ENCODE results near the gene TRDN.

Gene TRDN

DNA sequence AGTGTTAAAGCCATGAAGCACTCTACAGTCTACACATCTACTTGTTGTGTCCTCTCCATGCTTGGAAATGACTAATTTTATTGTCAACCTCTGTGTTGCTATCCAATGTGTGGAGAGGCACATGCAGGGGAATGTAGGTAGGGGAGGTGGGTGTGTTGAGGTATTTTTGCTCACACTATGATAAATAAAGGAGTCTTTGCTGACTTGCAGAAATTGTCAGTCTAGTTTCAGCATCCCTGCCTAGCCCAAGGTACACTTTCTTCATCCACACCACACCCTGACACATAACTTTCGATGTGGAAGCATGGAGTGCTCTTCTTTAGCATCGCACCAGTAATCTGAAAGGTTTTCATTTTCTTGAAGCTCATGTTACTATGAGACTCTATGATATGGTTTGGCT is 264.0 kb downstream of the TRDN start:
- ATAC-seq, result no peak
- TF ChIP-seq ZNF565 (CRISPR knock-in tag; conservative IDR thresholded peaks at IDR 0.05; ENCODE audit: low read depth) (no peak), ZC3H10 (CRISPR knock-in tag; IDR thresholded peaks at IDR 0.05) (no peak), TOX (CRISPR knock-in tag; IDR thresholded peaks at IDR 0.05; ENCODE audit: borderline replicate concordance) (no peak), ESRRG (CRISPR knock-in tag; IDR thresholded peaks at IDR 0.05) (no peak), ZFP3 (CRISPR knock-in tag; IDR thresholded peaks at IDR 0.05) (no peak), TCF4 (CRISPR knock-in tag; IDR thresholded peaks at IDR 0.05; ENCODE audit: borderline replicate concordance) (no peak), OSR1 (CRISPR knock-in tag; IDR thresholded peaks at IDR 0.05) (no peak), ISL1 (CRISPR knock-in tag; IDR thresholded peaks at IDR 0.05) (no peak), CSDC2 (CRISPR knock-in tag; IDR thresholded peaks at IDR 0.05) (no peak), BACH2 (CRISPR knock-in tag; IDR thresholded peaks at IDR 0.05; ENCODE audit: borderline replicate concordance) (no peak), ZFP30 (CRISPR knock-in tag; IDR thresholded peaks at IDR 0.05) (no peak), PPARA (CRISPR knock-in tag; IDR thresholded peaks at IDR 0.05; ENCODE audit: borderline replicate concordance) (no peak), ARNTL (CRISPR knock-in tag; IDR thresholded peaks at IDR 0.05; ENCODE audit: borderline replicate concordance, low read depth) (no peak), GLIS3 (CRISPR knock-in tag; IDR thresholded peaks at IDR 0.05) (no peak), SNAI2 (CRISPR knock-in tag; IDR thresholded peaks at IDR 0.05) (no peak), ZNF70 (CRISPR knock-in tag; IDR thresholded peaks at IDR 0.05) (no peak)
- TF ChIP-seq, protein P1, sequence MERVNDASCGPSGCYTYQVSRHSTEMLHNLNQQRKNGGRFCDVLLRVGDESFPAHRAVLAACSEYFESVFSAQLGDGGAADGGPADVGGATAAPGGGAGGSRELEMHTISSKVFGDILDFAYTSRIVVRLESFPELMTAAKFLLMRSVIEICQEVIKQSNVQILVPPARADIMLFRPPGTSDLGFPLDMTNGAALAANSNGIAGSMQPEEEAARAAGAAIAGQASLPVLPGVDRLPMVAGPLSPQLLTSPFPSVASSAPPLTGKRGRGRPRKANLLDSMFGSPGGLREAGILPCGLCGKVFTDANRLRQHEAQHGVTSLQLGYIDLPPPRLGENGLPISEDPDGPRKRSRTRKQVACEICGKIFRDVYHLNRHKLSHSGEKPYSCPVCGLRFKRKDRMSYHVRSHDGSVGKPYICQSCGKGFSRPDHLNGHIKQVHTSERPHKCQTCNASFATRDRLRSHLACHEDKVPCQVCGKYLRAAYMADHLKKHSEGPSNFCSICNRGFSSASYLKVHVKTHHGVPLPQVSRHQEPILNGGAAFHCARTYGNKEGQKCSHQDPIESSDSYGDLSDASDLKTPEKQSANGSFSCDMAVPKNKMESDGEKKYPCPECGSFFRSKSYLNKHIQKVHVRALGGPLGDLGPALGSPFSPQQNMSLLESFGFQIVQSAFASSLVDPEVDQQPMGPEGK (CRISPR knock-in tag; IDR thresholded peaks at IDR 0.05; ENCODE audit: borderline replicate concordance), result no peak
- TF ChIP-seq, protein P2, sequence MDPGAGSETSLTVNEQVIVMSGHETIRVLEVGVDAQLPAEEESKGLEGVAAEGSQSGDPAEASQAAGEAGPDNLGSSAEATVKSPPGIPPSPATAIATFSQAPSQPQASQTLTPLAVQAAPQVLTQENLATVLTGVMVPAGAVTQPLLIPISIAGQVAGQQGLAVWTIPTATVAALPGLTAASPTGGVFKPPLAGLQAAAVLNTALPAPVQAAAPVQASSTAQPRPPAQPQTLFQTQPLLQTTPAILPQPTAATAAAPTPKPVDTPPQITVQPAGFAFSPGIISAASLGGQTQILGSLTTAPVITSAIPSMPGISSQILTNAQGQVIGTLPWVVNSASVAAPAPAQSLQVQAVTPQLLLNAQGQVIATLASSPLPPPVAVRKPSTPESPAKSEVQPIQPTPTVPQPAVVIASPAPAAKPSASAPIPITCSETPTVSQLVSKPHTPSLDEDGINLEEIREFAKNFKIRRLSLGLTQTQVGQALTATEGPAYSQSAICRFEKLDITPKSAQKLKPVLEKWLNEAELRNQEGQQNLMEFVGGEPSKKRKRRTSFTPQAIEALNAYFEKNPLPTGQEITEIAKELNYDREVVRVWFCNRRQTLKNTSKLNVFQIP (CRISPR knock-in tag; IDR thresholded peaks at IDR 0.05; ENCODE audit: borderline replicate concordance, low read depth), result no peak
- TF ChIP-seq, protein P3, sequence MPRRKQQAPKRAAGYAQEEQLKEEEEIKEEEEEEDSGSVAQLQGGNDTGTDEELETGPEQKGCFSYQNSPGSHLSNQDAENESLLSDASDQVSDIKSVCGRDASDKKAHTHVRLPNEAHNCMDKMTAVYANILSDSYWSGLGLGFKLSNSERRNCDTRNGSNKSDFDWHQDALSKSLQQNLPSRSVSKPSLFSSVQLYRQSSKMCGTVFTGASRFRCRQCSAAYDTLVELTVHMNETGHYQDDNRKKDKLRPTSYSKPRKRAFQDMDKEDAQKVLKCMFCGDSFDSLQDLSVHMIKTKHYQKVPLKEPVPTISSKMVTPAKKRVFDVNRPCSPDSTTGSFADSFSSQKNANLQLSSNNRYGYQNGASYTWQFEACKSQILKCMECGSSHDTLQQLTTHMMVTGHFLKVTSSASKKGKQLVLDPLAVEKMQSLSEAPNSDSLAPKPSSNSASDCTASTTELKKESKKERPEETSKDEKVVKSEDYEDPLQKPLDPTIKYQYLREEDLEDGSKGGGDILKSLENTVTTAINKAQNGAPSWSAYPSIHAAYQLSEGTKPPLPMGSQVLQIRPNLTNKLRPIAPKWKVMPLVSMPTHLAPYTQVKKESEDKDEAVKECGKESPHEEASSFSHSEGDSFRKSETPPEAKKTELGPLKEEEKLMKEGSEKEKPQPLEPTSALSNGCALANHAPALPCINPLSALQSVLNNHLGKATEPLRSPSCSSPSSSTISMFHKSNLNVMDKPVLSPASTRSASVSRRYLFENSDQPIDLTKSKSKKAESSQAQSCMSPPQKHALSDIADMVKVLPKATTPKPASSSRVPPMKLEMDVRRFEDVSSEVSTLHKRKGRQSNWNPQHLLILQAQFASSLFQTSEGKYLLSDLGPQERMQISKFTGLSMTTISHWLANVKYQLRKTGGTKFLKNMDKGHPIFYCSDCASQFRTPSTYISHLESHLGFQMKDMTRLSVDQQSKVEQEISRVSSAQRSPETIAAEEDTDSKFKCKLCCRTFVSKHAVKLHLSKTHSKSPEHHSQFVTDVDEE (CRISPR knock-in tag; IDR thresholded peaks at IDR 0.05), result no peak
- TF ChIP-seq, protein P4, sequence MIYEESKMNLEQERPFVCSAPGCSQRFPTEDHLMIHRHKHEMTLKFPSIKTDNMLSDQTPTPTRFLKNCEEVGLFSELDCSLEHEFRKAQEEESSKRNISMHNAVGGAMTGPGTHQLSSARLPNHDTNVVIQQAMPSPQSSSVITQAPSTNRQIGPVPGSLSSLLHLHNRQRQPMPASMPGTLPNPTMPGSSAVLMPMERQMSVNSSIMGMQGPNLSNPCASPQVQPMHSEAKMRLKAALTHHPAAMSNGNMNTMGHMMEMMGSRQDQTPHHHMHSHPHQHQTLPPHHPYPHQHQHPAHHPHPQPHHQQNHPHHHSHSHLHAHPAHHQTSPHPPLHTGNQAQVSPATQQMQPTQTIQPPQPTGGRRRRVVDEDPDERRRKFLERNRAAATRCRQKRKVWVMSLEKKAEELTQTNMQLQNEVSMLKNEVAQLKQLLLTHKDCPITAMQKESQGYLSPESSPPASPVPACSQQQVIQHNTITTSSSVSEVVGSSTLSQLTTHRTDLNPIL (CRISPR knock-in tag; IDR thresholded peaks at IDR 0.05; ENCODE audit: low read depth), result no peak

DNA sequence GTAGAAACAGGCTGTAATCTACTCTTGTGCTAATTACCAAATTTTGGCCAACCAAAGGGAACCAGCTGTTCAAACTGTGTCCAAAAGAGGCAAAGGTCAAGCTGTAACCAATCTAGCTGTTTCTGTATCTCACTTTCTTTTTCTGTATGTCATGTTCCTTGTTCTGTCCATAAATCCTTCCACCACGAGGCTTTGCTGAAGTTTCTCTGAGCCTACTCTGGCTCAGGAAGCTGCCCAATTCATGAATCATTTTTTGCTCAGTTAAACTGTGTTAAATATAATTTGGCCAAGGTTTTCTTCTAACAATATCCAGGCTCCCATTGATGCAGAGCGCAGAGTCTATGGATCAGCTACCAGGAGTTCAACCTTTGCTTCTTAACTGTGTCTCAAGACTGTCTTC is 272.8 kb downstream of the TRDN start:
- ATAC-seq, result no peak

DNA sequence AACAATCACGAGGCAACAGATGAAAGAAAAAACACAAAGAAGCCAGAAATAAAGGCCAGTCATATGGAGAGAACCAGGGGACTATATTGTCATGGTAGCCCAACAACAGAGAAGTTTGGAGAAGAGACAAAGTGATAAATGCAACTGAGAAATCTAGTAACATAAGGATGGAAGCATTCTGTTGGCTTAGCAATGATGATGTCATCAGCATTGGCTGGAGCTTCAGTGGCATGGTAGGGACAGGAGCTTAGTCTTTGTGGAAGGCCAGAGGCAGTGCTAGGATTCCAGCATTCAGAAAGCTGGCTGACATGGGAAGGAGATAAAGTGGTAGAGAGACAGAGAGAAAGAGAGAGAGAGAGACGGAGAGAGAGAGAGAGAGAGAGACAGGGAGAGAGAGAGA is 276.4 kb downstream of the TRDN start:
- ATAC-seq, result no peak
- TF ChIP-seq GLIS3 (CRISPR knock-in tag; IDR thresholded peaks at IDR 0.05) (no peak), PPARA (CRISPR knock-in tag; IDR thresholded peaks at IDR 0.05; ENCODE audit: borderline replicate concordance) (no peak), ZC3H10 (CRISPR knock-in tag; IDR thresholded peaks at IDR 0.05) (no peak), ESRRG (CRISPR knock-in tag; IDR thresholded peaks at IDR 0.05) (no peak), CSDC2 (CRISPR knock-in tag; IDR thresholded peaks at IDR 0.05) (no peak)

More for the DNA sequence above, 272.8 kb downstream of the TRDN start:
- TF ChIP-seq ARNTL (CRISPR knock-in tag; IDR thresholded peaks at IDR 0.05; ENCODE audit: borderline replicate concordance, low read depth) (no peak), PPARA (CRISPR knock-in tag; IDR thresholded peaks at IDR 0.05; ENCODE audit: borderline replicate concordance) (no peak)

DNA sequence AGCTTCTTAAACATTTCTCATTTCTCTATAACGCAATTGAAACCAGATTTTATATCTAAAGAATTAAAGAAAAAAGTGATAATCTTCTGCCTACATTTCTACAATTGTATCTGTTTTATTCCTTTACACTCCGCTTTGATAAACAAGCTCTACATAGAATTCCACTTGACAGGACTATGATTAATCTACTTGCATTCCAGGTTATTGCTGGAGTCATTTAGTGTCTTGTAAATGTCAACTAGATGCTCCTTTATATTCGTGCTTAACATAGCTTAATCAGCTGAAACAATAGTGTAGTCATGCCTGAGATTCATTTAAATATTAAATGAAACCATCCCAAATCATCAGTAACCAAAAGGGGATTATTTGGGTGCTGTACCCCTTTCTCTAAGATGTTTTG is 284.0 kb downstream of the TRDN start:
- no peak for TF ChIP-seq CSDC2 (CRISPR knock-in tag; IDR thresholded peaks at IDR 0.05)
- TF ChIP-seq BACH2 (CRISPR knock-in tag; IDR thresholded peaks at IDR 0.05; ENCODE audit: borderline replicate concordance), result no peak
- TF ChIP-seq RARB (CRISPR knock-in tag; IDR thresholded peaks at IDR 0.05), result no peak
- TF ChIP-seq, protein P4 (CRISPR knock-in tag; IDR thresholded peaks at IDR 0.05; ENCODE audit: low read depth), result no peak
- no peak for TF ChIP-seq TCF4 (CRISPR knock-in tag; IDR thresholded peaks at IDR 0.05; ENCODE audit: borderline replicate concordance)
- TF ChIP-seq OSR1 (CRISPR knock-in tag; IDR thresholded peaks at IDR 0.05), result no peak
- ATAC-seq, result no peak

Data from SK-N-SH treated with all-trans-retinoic acid at 6 μM for 48 hours (cell line).